ENCODE measurements around the gene KRT17. TPM values are rescaled to one million over a fixed set of nuclear protein-coding genes. Genes with fewer than 3 reads are reported as not detected.
A peak's percentile ranks its signal among the peaks of the same experiment; 100 is the strongest.
"Not testable (repeated sequence)": the region's sequence is repeated elsewhere in the genome, so short reads cannot be mapped to it uniquely, and the experiment has no call there.

Gene KRT17
- total RNA-seq, 2 donors from 2014 or later, result not detected

DNA sequence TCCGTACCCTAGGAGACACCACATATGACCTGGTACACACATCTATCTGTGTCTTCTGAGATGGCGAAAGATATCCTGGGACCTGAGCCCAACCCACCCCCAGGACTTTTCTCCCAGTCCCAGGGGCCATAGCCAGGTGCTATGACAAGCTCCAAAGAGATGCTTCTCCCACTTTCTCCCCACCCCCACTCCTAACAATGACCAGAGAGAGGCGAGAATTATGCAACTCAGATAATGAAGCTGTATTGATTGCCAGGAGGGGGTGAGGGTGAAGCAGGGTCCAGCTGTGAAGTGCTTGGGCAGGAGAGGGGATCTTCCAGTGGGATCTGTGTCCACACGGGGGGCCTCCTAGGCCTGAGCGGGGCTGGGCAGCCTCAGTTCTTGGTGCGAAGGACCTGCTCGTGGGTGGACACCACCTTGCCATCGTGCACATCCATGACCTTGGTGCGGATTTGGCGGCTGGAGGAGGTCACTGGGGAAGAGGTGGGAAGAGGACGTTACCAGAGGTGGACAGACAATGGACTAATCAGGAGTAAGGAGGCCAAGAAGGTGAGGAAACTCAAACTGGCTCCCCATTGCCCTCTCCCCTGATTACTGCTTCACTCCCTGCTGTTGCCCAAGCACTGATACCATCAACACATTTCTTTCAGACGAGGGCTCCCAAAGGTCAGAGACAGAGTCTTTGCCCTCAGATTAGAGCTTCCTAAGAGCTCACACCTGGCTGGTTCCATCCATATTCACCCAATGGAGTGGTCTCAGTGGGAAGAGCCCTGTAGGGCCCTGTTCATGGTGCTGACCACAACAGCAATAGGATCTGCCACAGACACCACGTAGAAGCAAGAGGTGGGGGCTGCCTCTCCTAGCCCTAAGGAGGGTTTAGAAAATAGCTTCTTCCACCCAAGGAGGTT lies 42.1 kb downstream of the KRT17 start:
- peaks cover 70% of the 10 kb centered on the region for H3K27me3 Mint-ChIP-seq
- DNase-seq; ATAC-seq; H3K4me1 Mint-ChIP-seq; H3K4me3 Mint-ChIP-seq; H3K27ac Mint-ChIP-seq; H3K36me3 Mint-ChIP-seq (ENCODE audit: low read depth); H3K9me3 ChIP-seq (ENCODE audit: control insufficient read depth, low read length, poor library complexity, severe bottlenecking): not testable (repeated sequence)

DNA sequence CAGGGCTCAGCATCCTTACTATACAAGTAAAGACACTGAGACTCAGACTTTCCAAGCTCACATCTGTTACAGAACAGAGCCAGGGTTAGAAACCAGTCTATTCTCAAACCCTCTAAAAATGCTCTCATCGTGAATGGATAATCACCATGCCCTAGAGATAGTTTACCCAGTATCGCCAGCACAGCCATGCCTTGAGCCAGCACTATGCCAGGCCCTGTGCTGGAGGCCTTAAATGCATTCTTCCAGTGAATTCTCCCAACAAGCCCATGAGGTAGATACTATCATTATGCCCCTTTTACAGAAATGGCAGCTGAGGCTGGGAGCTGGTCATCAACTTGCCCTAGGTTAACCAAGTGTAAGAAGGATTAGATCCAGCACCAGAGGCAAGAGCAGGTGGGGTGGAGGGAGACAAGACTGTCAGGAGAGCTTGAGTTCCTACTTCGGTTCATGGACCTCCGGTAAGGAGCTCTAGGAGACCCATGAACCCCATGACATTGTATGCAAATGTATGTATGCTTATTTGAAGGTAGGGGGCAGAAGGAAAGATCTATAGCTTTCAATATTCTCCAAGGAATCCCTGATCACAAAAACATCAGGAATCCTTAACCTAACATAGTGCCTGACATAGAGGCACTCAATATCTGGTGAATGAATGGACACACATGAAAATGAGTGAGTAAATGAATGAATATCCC lies 42.9 kb downstream of the KRT17 start:
- H3K9me3 ChIP-seq (ENCODE audit: control insufficient read depth, low read length, poor library complexity, severe bottlenecking), result no peaks in the 10 kb centered on the region
- Mint-ChIP-seq H3K4me1 (no peaks in the 10 kb centered on the region), H3K4me3 (no peak overlapping the region), H3K36me3 (ENCODE audit: low read depth) (no peaks in the 10 kb centered on the region), H3K27me3 (peaks cover 73% of the 10 kb centered on the region), H3K27ac (no peak overlapping the region)
- no peak for DNase-seq
- ATAC-seq, result no peak

- Mint-ChIP-seq H3K27ac (no peak overlapping the region), H3K4me3 (no peak overlapping the region), H3K36me3 (ENCODE audit: low read depth) (no peaks in the 10 kb centered on the region), H3K4me1 (no peaks in the 10 kb centered on the region), H3K27me3 (peaks cover 73% of the 10 kb centered on the region)
- DNase-seq, result no peak
- ATAC-seq, result no peak
- H3K9me3 ChIP-seq (ENCODE audit: control insufficient read depth, low read length, poor library complexity, severe bottlenecking), result no peaks in the 10 kb centered on the region
Measured at GRCh38 chr17:41580687-41581365, 43.5 kb downstream of the KRT17 start.

DNA sequence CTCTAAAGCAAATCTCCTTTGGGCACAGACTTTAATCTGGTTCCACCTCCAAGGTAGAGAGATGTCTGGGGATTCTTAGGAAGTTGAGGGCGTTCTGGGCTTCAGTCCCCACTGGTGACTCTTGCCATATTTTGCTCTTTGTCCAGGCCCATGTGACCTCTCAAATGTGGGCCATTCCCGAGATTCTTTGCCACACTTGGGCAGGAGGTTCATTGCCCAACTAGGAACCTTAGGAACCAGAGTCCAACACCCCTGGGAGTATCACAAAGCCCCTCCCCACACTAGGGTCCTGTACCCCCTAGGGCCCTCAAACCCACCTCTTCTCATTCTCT lies 44.2 kb downstream of the KRT17 start:
- no peaks in the 10 kb centered on the region for H3K9me3 ChIP-seq (ENCODE audit: control insufficient read depth, low read length, poor library complexity, severe bottlenecking)
- Mint-ChIP-seq H3K4me1 (no peaks in the 10 kb centered on the region), H3K27ac (no peak overlapping the region), H3K36me3 (ENCODE audit: low read depth) (no peaks in the 10 kb centered on the region), H3K27me3 (peaks cover 67% of the 10 kb centered on the region), H3K4me3 (no peak overlapping the region)
- no peak for ATAC-seq
- DNase-seq, result no peak

DNA sequence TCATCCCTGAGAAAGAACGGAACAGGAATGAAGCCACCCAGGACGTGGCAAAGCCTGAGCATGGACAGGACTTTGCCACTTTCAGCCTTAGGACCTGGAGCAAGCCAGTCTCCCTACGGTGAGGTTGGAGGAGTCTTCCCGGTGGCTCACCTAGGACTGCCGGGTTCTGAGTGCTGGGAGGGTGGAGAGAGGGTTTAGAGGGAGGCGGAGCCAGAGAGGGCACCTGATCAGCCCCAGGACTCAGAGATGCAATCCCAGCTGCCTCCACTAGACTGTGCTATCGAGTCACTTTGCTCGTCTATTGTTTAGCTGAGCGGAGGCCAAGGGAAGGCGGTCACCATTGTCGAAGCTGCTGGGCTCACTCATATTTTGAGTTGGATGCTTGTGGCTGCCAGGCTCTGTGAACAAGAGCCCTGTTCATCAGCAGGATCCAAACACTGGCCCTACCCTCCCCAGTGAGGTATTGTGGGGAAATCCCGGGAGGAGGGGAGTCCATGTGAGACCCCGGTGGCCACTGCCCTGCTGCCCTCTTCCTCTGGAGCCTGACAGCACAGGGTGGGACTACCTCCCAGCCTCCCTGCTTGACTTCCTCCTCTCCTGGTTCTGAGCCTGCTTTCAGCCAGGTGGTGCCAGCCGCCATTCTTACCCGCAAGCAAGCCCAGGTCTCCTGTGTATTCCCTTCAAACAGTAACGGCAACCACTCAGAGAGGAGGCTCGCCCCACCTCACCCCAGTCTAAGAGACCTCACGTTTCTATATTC lies 44.7 kb downstream of the KRT17 start:
- no peaks in the 10 kb centered on the region for H3K36me3 Mint-ChIP-seq (ENCODE audit: low read depth)
- DNase-seq (peak; percentile 25 to 54 (median 37)), ATAC-seq (peak; percentile 95)
- H3K27ac Mint-ChIP-seq, result no peak overlapping the region
- H3K4me1 Mint-ChIP-seq, result no peaks in the 10 kb centered on the region
- H3K4me3 Mint-ChIP-seq, result no peak overlapping the region
- H3K27me3 Mint-ChIP-seq, result peaks cover 64% of the 10 kb centered on the region
- no peaks in the 10 kb centered on the region for H3K9me3 ChIP-seq (ENCODE audit: control insufficient read depth, low read length, poor library complexity, severe bottlenecking)

DNA sequence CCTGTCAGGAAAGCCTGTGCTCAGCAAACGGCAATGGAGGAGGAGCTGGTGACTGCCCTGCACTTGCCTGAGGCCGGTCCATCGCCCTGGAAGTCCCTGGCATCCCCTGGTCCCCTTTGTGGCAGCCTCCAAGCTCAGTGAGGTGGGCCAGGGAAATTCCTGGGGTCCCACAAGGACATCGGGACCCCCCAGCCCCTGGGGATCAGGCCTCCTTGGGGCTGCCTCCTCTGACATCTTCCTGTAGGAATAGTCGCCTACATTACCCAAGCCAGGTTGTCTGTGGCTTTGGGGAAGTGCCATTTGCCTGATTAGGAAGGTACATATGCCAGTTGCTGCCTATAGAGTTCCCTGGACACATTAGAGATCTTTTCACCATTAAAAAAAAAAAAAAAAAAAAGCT lies 45.4 kb downstream of the KRT17 start:
- H3K9me3 ChIP-seq (ENCODE audit: control insufficient read depth, low read length, poor library complexity, severe bottlenecking), result no peaks in the 10 kb centered on the region
- DNase-seq, result no peak
- Mint-ChIP-seq H3K36me3 (ENCODE audit: low read depth) (no peaks in the 10 kb centered on the region), H3K27me3 (peaks cover 58% of the 10 kb centered on the region), H3K27ac (no peak overlapping the region), H3K4me3 (no peak overlapping the region), H3K4me1 (no peaks in the 10 kb centered on the region)
- ATAC-seq, result no peak

DNA sequence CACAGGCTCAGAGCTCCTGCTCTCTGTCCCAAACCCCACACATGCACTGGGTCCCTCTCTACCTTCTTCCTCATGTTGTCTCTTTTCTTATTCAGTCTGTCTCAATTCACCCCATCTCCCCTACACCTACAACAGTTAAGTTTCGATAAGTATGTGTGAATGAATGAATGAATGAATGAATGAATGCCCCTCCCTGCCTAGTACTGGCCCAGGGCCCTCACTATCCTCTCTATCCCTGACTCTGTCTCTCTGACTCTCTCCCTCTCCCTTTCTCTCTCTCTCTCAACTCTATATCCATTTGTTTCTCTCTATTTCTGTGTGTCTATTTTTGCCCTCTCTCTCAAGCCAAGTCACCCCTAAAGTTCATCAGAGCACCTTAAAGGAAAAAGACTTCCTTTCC lies 45.8 kb downstream of the KRT17 start:
- Mint-ChIP-seq H3K27ac (no peak overlapping the region), H3K4me1 (no peaks in the 10 kb centered on the region), H3K36me3 (ENCODE audit: low read depth) (no peaks in the 10 kb centered on the region), H3K4me3 (no peak overlapping the region), H3K27me3 (peaks cover 58% of the 10 kb centered on the region)
- DNase-seq (no peak), ATAC-seq (no peak)
- no peaks in the 10 kb centered on the region for H3K9me3 ChIP-seq (ENCODE audit: control insufficient read depth, low read length, poor library complexity, severe bottlenecking)

- H3K36me3 Mint-ChIP-seq (ENCODE audit: low read depth); ATAC-seq; H3K4me3 Mint-ChIP-seq; DNase-seq; H3K9me3 ChIP-seq (ENCODE audit: control insufficient read depth, low read length, poor library complexity, severe bottlenecking); H3K27ac Mint-ChIP-seq; H3K4me1 Mint-ChIP-seq: not testable (repeated sequence)
- peaks cover 66% of the 10 kb centered on the region for H3K27me3 Mint-ChIP-seq
Measured at GRCh38 chr17:41576740-41577139, 47.6 kb downstream of the KRT17 start.

GRCh38 chr17:41575336-41575735 lies 49.0 kb downstream of the KRT17 start:
- no peaks in the 10 kb centered on the region for H3K4me1 Mint-ChIP-seq
- H3K27ac Mint-ChIP-seq, result no peak overlapping the region
- H3K27me3 Mint-ChIP-seq, result peaks cover 63% of the 10 kb centered on the region
- no peaks in the 10 kb centered on the region for H3K36me3 Mint-ChIP-seq (ENCODE audit: low read depth)
- H3K4me3 Mint-ChIP-seq, result no peak overlapping the region
- ATAC-seq (no peak), DNase-seq (no peak)
- no peaks in the 10 kb centered on the region for H3K9me3 ChIP-seq (ENCODE audit: control insufficient read depth, low read length, poor library complexity, severe bottlenecking)

GRCh38 chr17:41571561-41572434 lies 52.6 kb downstream of the KRT17 start, which contains the start of gene KRT9:
TSS of gene KRT9 (minus strand) at chr17:41572059. CDS start at chr17:41571992, 67 bp downstream.
- H3K36me3 Mint-ChIP-seq (ENCODE audit: low read depth), result no peaks in the 10 kb centered on the region
- no peak within 1 kb of the TSS for H3K4me3 Mint-ChIP-seq
- H3K27ac Mint-ChIP-seq, result no peak within 1 kb of the TSS
- DNase-seq (no peak), ATAC-seq (no peak)
- H3K9me3 ChIP-seq (ENCODE audit: control insufficient read depth, low read length, poor library complexity, severe bottlenecking), result no peaks in the 10 kb centered on the region
- peaks cover 39% of the 10 kb centered on the region for H3K27me3 Mint-ChIP-seq
- peaks cover 3% of the 10 kb centered on the region for H3K4me1 Mint-ChIP-seq

All from T-helper 17 cell (primary cell).